Gastroesophageal sphincter (tissue), 4 donors: ENCODE measurements around the gene SSBP3. TPM values are rescaled to one million over a fixed set of nuclear protein-coding genes. Genes with fewer than 3 reads are reported as not detected.
A peak's percentile ranks its signal among the peaks of the same experiment; 100 is the strongest.

Experiments
- ATAC-seq: fragments of 150-250 bp; one replicate; pipeline ENCODE4 v1.9.1; 2016; ENCODE audit warnings: mild to moderate bottlenecking, moderate library complexity
- H3K27ac ChIP-seq, 4 donors: fragments of 200-600 bp; sonication (generic) in 3 of 4; 1 replicate in 3 of 4; 2 replicates in 1 of 4; pipeline ENCODE4 v1.5.1; 2016 to 2019
- H3K27me3 ChIP-seq: fragments of 200-600 bp; sonication (generic); one replicate; pipeline ENCODE4 v1.5.1; 2019
- H3K36me3 ChIP-seq, 2 donors: fragments of 200-600 bp; sonication (generic); one replicate each; pipeline ENCODE4 v1.5.1; 2019; ENCODE audit warnings: control low read depth in 1 of 2
- H3K4me1 ChIP-seq, 3 donors: fragments of 200-600 bp; sonication (generic); 1 replicate in 2 of 3; 2 replicates in 1 of 3; pipeline ENCODE4 v1.5.1; 2016 to 2019; ENCODE audit warnings: control low read depth in 2 of 3
- H3K4me3 ChIP-seq, 2 donors: fragments of 200-600 bp; sonication (generic); one replicate each; pipeline ENCODE4 v1.5.1; 2019; ENCODE audit warnings: mild to moderate bottlenecking in 1 of 2, moderate library complexity in 1 of 2
- H3K9me3 ChIP-seq, 3 donors: fragments of 200-600 bp; sonication (generic); one replicate each; pipeline ENCODE4 v1.5.1; 2017 to 2019; ENCODE audit warnings: control low read depth in 2 of 3
- CTCF ChIP-seq, 4 experiments: fragments of 200-600 bp in 2 of 4; fragments of 450-650 bp in 2 of 4; sonication (generic) in 1 of 4; IDR thresholded peaks; one replicate each; pipeline ENCODE4 v1.5.1; 2017 to 2019; ENCODE audit warnings: antibody characterized with exemption in 4 of 4, mild to moderate bottlenecking in 2 of 4, moderate library complexity in 2 of 4
- EP300 ChIP-seq: sonication (generic); formaldehyde crosslinking; IDR thresholded peaks from one replicate; pipeline ENCODE4 v1.6.1; 2017; ENCODE audit warnings: antibody characterized with exemption, mild to moderate bottlenecking
- POLR2A ChIP-seq, 2 donors: fragments of 450-650 bp; IDR thresholded peaks; one replicate each; pipeline ENCODE4 v1.6.1; 2017; ENCODE audit warnings: antibody characterized with exemption in 2 of 2, mild to moderate bottlenecking in 2 of 2, moderate library complexity in 1 of 2
- POLR2AphosphoS5 ChIP-seq: sonication (generic); formaldehyde crosslinking; IDR thresholded peaks from one replicate; pipeline ENCODE4 v1.6.1; 2017; ENCODE audit warnings: antibody characterized with exemption
- WGBS, 2 donors: methylation state at CpG; one replicate each; pipeline ENCODE4 v1.1.5; 2018; ENCODE audit warnings: low coverage in 1 of 2; 5-methylcytosine and 5-hydroxymethylcytosine counted together
- total RNA-seq, 4 donors: library from RNA; depleted of rRNA; stranded (reverse); fragments of >200 nt; gene quantifications; one replicate each; pipeline ENCODE4 v1.1.0, GENCODE V29; 2016

The SSBP3 gene
- total RNA-seq, 4 donors from 2014 or later = 40.8 to 46.7 (median 45.5) TPM

- no peak for ATAC-seq
- Histone ChIP-seq H3K36me3 (peaks cover 0 to 43% of the 10 kb centered on the region in 2 donors), H3K9me3 (no peaks in the 10 kb centered on the region), H3K27ac (no peak overlapping the region), H3K4me1 (peaks cover 0 to 52% (median 9%) of the 10 kb centered on the region in 3 donors), H3K4me3 (no peak overlapping the region), H3K27me3 (no peaks in the 10 kb centered on the region)
- 83% methylated on average over 2 of the region's 6 CpGs; no CpG with 5 or more reads in 1 of the 2 donors for WGBS, 2 donors
- no peak for TF ChIP-seq EP300
- no peak for TF ChIP-seq CTCF (IDR thresholded peaks at IDR 0.05)
- no peak for TF ChIP-seq POLR2A (IDR thresholded peaks at IDR 0.05)
- TF ChIP-seq POLR2AphosphoS5 = no peak
Measured at GRCh38 chr1:54224233-54224632, 182.0 kb downstream of the SSBP3 start.

GRCh38 chr1:54223441-54224202, 182.6 kb downstream of the SSBP3 start:
- peaks cover 0 to 45% of the 10 kb centered on the region in 2 donors for H3K36me3 ChIP-seq
- no peak overlapping the region for H3K4me3 ChIP-seq
- peaks cover 0 to 52% (median 14%) of the 10 kb centered on the region in 3 donors for H3K4me1 ChIP-seq
- WGBS, 2 donors = 86 to 100% methylated on average over 1 to 3 of the region's 16 CpGs
- no peaks in the 10 kb centered on the region for H3K27me3 ChIP-seq
- H3K27ac ChIP-seq = no peak overlapping the region
- ATAC-seq = no peak
- no peaks in the 10 kb centered on the region for H3K9me3 ChIP-seq
- TF ChIP-seq EP300 (no peak), POLR2A (IDR thresholded peaks at IDR 0.05) (no peak), POLR2AphosphoS5 (no peak), CTCF (IDR thresholded peaks at IDR 0.05) (no peak)

DNA sequence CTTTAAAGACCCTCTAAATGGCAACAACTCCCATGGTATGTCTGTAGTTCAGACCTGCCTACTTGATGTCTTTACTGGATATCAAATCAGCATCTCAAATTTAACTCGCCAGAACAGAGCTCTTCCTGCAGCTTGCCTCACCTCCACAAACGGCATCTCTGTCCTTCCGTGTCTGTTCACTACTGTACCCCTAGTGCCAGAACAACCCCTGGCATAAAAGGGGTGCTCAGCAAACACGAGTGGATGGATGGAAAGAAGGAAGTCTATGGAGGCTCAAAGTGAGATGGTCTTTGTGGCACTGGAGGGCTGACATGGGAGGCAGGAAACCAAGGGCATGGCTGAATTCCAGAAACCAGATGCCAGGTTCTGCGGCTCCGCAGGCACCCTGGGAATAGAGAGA, 183.5 kb downstream of the SSBP3 start:
- Histone ChIP-seq H3K27me3 (no peaks in the 10 kb centered on the region), H3K36me3 (peaks cover 0 to 45% of the 10 kb centered on the region in 2 donors), H3K4me3 (no peak overlapping the region), H3K27ac (no peak overlapping the region), H3K9me3 (no peaks in the 10 kb centered on the region), H3K4me1 (peaks cover 0 to 46% (median 14%) of the 10 kb centered on the region in 3 donors)
- TF ChIP-seq POLR2A (IDR thresholded peaks at IDR 0.05) (no peak), CTCF (IDR thresholded peaks at IDR 0.05) (no peak), EP300 (no peak), POLR2AphosphoS5 (no peak)
- ATAC-seq = no peak
- 44 to 50% methylated on average over 2 to 3 of the region's 6 CpGs for WGBS, 2 donors

GRCh38 chr1:54221867-54222484, 184.2 kb downstream of the SSBP3 start:
- 73 to 88% methylated on average over 1 of the region's 7 CpGs for WGBS, 2 donors
- no peak for ATAC-seq
- H3K27me3 ChIP-seq = no peaks in the 10 kb centered on the region
- no peak overlapping the region for H3K4me3 ChIP-seq
- peak overlapping the region in 1 of 4 donors; percentile 69 for H3K27ac ChIP-seq
- TF ChIP-seq CTCF (IDR thresholded peaks at IDR 0.05) (no peak), POLR2A (IDR thresholded peaks at IDR 0.05) (no peak), POLR2AphosphoS5 (no peak), EP300 (no peak)
- H3K4me1 ChIP-seq = peaks cover 0 to 38% (median 14%) of the 10 kb centered on the region in 3 donors
- H3K36me3 ChIP-seq = peaks cover 0 to 45% of the 10 kb centered on the region in 2 donors
- no peaks in the 10 kb centered on the region for H3K9me3 ChIP-seq
